Measurements from ENCODE around the gene UNC13A. TPM values are rescaled to one million over a fixed set of nuclear protein-coding genes. Genes with fewer than 3 reads are reported as not detected.

UNC13A gene
- polyA plus RNA-seq, 1 donor from 2014 or later = 7.8 TPM

Other genes starting within 250 kb of the UNC13A start
- not detected in 2 replicates for gene TMEM221, start 239.7 kb downstream of the UNC13A start, polyA plus RNA-seq
- gene NXNL1, start 227.4 kb downstream of the UNC13A start, polyA plus RNA-seq = not detected in 2 replicates
- 22.0 and 27.0 TPM in 2 replicates for gene SLC27A1, start 217.8 kb downstream of the UNC13A start, polyA plus RNA-seq
- gene PGLS, start 176.7 kb downstream of the UNC13A start, polyA plus RNA-seq = 78.2 and 92.7 TPM in 2 replicates
- 18.8 and 26.4 TPM in 2 replicates for gene COLGALT1, start 132.7 kb downstream of the UNC13A start, polyA plus RNA-seq
- 5.8 and 14.0 TPM in 2 replicates for gene MAP1S, start 31.1 kb upstream of the UNC13A start, polyA plus RNA-seq
- 31.4 and 39.7 TPM in 2 replicates for gene FCHO1, start 63.1 kb upstream of the UNC13A start, polyA plus RNA-seq
- gene B3GNT3, start 106.8 kb upstream of the UNC13A start, polyA plus RNA-seq = not detected in 2 replicates
- not detected in 2 replicates for gene INSL3, start 133.2 kb upstream of the UNC13A start, polyA plus RNA-seq
- 0.04 and 0.11 TPM in 2 replicates for gene JAK3, start 159.6 kb upstream of the UNC13A start, polyA plus RNA-seq
- 668 and 681 TPM in 2 replicates for gene RPL18A, start 171.6 kb upstream of the UNC13A start, polyA plus RNA-seq
- not detected in 2 replicates for gene SLC5A5, start 183.6 kb upstream of the UNC13A start, polyA plus RNA-seq
- 30.4 and 31.0 TPM in 2 replicates for gene CCDC124, start 244.7 kb upstream of the UNC13A start, polyA plus RNA-seq

Data from neural cell (in vitro differentiated cells).